Astrocyte of the hippocampus (primary cell): ENCODE results near the gene FRAS1.
"Not testable (repeated sequence)": the region's sequence is repeated elsewhere in the genome, so short reads cannot be mapped to it uniquely, and the experiment has no call there.

Experiments used
- DNase-seq: peaks from one replicate; pipeline ENCODE4 v3.0.0; 2011; ENCODE audit warnings: low read depth, low spot score

The FRAS1 gene

GRCh38 chr4:78286281-78286680, 229.2 kb downstream of the FRAS1 start:
- DNase-seq = no peak

GRCh38 chr4:78288327-78288726, 231.2 kb downstream of the FRAS1 start:
- peak; percentile 51 for DNase-seq

GRCh38 chr4:78291277-78291676, 234.2 kb downstream of the FRAS1 start:
- DNase-seq = no peak

GRCh38 chr4:78292341-78292740, 235.2 kb downstream of the FRAS1 start:
- no peak for DNase-seq

DNA sequence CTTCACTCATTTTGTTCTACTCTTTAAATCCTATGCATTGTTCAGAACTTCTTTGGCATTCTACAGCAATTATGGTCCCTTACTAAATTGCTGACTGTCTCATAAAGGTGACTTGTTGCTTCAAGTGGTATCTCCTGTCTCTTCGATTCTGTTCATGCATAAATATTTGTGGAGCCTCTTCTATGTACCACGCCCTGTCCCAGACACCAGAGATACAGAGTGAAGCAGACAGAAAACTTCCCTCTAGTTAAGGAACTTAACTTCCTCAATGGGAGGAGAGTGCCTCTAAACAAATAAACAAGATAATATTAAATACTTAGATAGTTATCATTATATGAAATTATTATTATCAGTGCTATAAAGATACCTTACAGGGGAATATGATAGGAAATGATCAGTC, 235.7 kb downstream of the FRAS1 start:
- no peak for DNase-seq

GRCh38 chr4:78293348-78293747, 236.2 kb downstream of the FRAS1 start:
- peak; percentile 79 for DNase-seq

DNA sequence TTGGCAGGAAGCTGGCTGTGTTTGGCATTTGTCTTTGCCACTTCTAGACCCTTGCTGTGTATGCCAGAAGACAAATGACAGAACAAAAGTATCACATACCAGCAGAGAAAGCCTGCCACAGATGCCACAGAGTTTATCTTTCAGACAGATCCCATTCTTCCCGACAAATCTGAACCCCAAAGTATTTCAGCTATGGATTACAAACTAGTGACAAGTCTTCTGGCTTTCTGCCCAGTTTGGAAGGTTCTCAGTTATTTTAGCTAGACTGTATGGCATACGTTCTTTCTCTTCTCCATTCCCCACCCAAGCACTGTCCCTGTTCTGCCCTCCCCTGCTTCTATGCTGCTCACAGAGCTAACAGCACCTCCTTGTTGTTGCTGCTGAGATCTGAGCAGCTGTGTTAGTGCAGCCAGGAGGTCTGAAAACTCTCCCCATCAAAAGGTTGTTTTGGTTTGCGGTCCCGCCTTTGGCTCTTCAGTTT, 236.7 kb downstream of the FRAS1 start:
- DNase-seq = peak; percentile 97

DNA sequence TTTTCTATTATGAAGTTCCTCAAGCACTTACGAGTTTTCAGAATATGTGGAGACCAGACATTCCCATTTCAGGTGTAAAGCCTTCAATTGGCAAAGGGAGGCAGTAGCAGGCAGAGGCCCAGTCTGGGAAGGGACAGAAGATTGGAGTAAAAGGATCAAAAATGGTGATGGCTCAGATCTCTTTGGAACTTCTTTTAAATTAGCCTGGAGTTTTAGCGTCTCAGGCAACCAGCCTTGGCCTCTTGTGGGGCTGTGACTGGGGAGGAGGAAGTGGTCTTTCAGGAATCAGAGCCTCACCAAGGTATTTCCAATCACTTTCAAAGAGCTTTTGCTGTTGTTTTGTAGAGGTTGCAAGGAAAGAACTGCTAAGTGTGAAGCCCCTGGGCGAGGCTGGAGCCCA, 239.1 kb downstream of the FRAS1 start:
- no peak for DNase-seq

DNA sequence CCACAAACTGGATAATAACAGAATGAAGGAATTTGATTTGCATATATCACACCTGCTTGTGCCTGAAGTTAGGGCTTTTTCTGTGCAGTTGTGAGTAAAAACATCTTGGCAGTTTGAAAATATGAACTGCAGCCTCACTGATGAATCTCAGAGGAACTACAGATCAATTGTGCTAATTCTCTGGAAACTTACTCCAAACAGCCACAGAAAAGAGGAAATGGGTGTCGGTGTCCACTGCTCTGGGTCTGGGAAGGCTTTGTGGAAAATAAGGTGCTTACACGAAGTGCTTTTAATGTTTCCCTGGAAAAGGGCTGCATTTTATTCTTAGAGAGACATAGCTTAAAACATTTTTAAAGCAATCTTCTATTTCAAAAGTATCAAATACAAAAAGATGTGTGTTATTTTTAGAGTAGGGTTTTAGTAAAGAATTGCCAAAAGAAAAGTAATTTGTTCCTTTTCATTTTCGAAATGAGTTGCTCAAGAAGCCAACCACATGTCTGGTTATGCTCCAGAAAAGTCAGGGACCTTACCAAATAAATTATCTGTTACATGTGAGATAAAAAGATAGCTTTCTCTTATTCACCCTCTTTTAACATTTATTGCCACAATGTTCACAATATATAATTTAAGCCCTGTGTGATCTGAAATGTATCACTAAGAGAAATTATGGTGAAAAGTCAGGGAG, 240.1 kb downstream of the FRAS1 start:
- no peak for DNase-seq

GRCh38 chr4:78298618-78299017, 241.5 kb downstream of the FRAS1 start:
- peak; percentile 12 for DNase-seq

GRCh38 chr4:78299565-78299972, 242.4 kb downstream of the FRAS1 start:
- no peak for DNase-seq

GRCh38 chr4:78307263-78307662, 250.1 kb downstream of the FRAS1 start:
- DNase-seq = not testable (repeated sequence)

GRCh38 chr4:78308517-78308916, 251.4 kb downstream of the FRAS1 start:
- DNase-seq = no peak

DNA sequence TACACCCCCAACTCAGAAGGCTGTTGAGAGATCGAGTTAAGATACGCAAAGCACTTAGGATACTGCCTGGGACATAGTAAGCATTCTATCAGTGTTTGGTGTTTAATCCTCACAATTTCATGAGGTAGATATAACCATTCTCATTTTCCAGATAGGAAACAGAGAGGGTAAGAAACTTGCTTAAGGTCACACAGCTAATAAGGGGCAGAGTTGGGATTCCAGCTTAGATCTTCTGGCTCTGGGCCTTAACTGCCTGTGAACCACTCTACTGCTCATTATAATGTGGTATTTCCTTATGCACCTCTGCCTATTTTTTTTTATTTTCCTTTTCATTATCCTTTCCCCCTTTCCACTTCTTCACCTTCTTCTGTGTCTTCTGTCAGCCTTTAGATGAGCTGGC, 252.2 kb downstream of the FRAS1 start:
- DNase-seq = no peak

GRCh38 chr4:78310007-78310739, 253.1 kb downstream of the FRAS1 start:
- no peak for DNase-seq

DNA sequence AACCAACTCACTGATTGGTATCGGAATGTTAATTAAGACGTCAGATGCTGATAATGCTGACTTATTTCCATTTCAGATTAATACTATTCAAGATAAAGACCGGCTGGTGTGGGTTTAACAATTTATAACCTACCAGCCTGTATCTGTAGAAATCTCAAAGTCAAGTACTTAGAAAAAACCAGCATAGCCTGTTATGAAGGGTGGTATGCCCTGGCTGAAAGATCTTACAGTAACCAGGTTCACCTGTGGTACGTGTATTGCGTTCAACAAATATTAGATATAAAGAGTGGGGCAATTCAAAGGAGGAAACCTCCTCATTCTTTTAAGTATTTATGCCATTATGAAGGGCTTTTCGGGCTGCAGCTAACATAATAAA, 253.6 kb downstream of the FRAS1 start:
- no peak for DNase-seq

GRCh38 chr4:78311306-78311705, 254.2 kb downstream of the FRAS1 start:
- DNase-seq = no peak

GRCh38 chr4:78312989-78313753, 256.0 kb downstream of the FRAS1 start:
- peak; percentile 24 for DNase-seq

- no peak for DNase-seq
These were observed 256.6 kb downstream of the FRAS1 start for GRCh38 chr4:78313754-78314120.

GRCh38 chr4:78318126-78318525, 261.0 kb downstream of the FRAS1 start:
- DNase-seq = no peak

DNA sequence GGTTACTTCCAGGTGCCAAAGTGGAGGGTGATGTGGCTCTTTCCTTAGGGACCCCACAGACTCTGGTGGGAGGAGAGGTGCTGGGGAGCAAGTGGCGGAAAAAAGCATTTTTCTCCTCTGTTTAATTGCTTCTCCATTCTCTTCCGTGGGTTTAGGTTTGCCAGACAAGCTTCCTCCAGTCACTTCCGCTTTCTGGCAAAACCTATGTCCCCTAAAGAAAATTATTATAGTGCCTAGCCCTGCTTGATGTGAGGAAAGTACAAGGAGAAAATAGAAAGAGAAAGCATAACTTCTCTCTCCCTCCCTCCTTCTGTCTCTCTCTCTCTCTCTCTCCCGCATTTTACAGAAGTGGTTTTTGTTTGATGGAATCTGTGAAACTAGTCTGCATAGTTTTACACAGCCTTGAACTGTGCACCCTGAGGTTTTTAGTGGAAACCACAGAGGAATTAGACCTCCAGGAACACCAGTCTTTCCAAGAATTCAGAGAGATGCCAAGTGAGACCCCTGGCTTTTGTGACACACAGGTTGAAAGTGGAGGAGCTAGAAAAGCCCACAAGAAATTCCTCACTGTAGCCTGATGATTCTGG, 263.3 kb downstream of the FRAS1 start:
- DNase-seq = peak; percentile 84

DNA sequence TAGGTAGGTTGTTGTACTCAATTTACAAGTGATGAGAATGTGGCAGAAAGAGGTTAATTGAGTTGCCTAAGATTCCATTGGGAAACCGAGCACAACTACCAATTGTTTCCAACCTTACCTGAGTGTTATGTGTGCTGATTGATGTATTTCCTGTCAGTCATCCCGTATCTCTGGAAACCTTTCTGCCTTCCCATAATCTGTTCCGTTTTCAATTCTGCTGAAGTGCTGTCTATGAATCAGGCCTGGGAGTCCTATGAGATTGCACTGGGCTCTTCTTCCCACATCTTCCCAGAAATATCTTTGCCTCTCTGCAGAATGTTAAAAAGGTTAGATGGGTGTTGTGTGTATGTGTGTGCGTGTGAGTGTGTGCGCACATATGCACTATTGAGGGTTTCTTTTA, 264.9 kb downstream of the FRAS1 start:
- no peak for DNase-seq
